Loucy (cell line): ENCODE data around the gene EIF4G3.

ENCODE experiments used
- H2AFZ ChIP-seq: fragments of 200-600 bp; sonication (generic); 2 replicates; pipeline ENCODE4 v1.6.0; 2016; ENCODE audit warnings: antibody characterized with exemption, mild to moderate bottlenecking, low read length, moderate library complexity
- H3F3A ChIP-seq: fragments of 200-600 bp; 2 replicates; pipeline ENCODE4 v1.6.0; 2016; ENCODE audit warnings: antibody characterized with exemption, low read depth, mild to moderate bottlenecking
- H3K27me3 ChIP-seq: fragments of 200-600 bp; sonication (generic); 2 replicates; pipeline ENCODE4 v1.6.1; 2014; ENCODE audit warnings: low read length, mild to moderate bottlenecking; ENCODE audit not compliant: insufficient read depth, poor library complexity, severe bottlenecking
- H3K36me3 ChIP-seq: fragments of 200-600 bp; sonication (generic); 2 replicates; pipeline ENCODE4 v1.6.1; 2016; ENCODE audit warnings: low read length; ENCODE audit not compliant: insufficient read depth
- H3K4me1 ChIP-seq: fragments of 200-600 bp; sonication (generic); 2 replicates; pipeline ENCODE4 v1.5.1; 2014; ENCODE audit warnings: low read length, mild to moderate bottlenecking; ENCODE audit not compliant: insufficient read depth, poor library complexity, severe bottlenecking
- H3K4me2 ChIP-seq: fragments of 200-600 bp; sonication (generic); 2 replicates; pipeline ENCODE4 v1.6.0; 2014; ENCODE audit warnings: antibody characterized with exemption, low read length, low read depth, mild to moderate bottlenecking; ENCODE audit not compliant: poor library complexity, severe bottlenecking
- H3K4me3 ChIP-seq: fragments of 200-600 bp; sonication (generic); 2 replicates; pipeline ENCODE4 v1.5.1; 2014; ENCODE audit warnings: low read length, mild to moderate bottlenecking, mixed read lengths; ENCODE audit not compliant: poor library complexity, severe bottlenecking
- H3K79me2 ChIP-seq: fragments of 200-600 bp; sonication (generic); 2 replicates; pipeline ENCODE4 v1.6.1; 2014; ENCODE audit warnings: low read length; ENCODE audit not compliant: insufficient read depth
- H3K9ac ChIP-seq: fragments of 200-600 bp; sonication (generic); 2 replicates; pipeline ENCODE4 v1.6.0; 2014; ENCODE audit warnings: mild to moderate bottlenecking, low read depth, low read length, moderate library complexity; ENCODE audit not compliant: poor library complexity, severe bottlenecking
- H3K9me2 ChIP-seq: fragments of 200-600 bp; sonication (generic); replicated peaks from 2 replicates; pipeline ENCODE4 v1.6.1; 2016; ENCODE audit warnings: low read depth, low read length, mixed read lengths
- H3K9me3 ChIP-seq: fragments of 200-600 bp; sonication (generic); 2 replicates; pipeline ENCODE4 v1.6.1; 2014; ENCODE audit warnings: mild to moderate bottlenecking, antibody characterized with exemption, low read length, low read depth; ENCODE audit not compliant: insufficient read depth
- H4K20me1 ChIP-seq: fragments of 200-600 bp; sonication (generic); 2 replicates; pipeline ENCODE4 v1.6.0; 2014; ENCODE audit warnings: antibody characterized with exemption, low read length, mild to moderate bottlenecking; ENCODE audit not compliant: insufficient read depth, poor library complexity, severe bottlenecking
- EZH2phosphoT487 ChIP-seq: fragments of 200-600 bp; IDR thresholded peaks from 2 replicates; pipeline ENCODE4 v1.6.1; 2018; ENCODE audit warnings: antibody characterized with exemption, mild to moderate bottlenecking, moderate library complexity, borderline replicate concordance
- TF ChIP-seq, protein P1 (sequence below): fragments of 200-600 bp; sonication (generic); conservative IDR thresholded peaks from 2 replicates; pipeline ENCODE4 v1.5.1; 2014; ENCODE audit warnings: mild to moderate bottlenecking, antibody characterized with exemption, low read length

Gene EIF4G3

DNA sequence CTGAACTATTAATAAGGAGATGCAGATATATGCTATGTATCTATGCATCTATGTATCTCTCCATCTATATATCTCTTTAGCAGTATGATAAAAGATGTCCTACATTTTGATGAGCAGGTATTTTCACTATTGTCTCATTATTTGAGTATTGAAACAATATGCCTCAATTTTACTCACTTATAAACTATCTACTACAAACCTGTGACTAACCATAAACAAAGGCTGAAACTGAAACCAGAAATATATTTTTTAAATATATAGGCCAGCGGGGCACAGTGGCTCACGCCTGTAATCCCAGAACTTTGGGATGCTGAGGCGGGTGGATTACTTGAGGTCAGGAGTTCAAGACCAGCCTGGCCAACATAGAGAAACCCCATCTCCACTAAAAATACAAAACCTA lies 22.0 kb downstream of the EIF4G3 start:
- H3K4me1 ChIP-seq = peaks cover 39% of the 10 kb centered on the region
- no peaks in the 10 kb centered on the region for H3K9me3 ChIP-seq

DNA sequence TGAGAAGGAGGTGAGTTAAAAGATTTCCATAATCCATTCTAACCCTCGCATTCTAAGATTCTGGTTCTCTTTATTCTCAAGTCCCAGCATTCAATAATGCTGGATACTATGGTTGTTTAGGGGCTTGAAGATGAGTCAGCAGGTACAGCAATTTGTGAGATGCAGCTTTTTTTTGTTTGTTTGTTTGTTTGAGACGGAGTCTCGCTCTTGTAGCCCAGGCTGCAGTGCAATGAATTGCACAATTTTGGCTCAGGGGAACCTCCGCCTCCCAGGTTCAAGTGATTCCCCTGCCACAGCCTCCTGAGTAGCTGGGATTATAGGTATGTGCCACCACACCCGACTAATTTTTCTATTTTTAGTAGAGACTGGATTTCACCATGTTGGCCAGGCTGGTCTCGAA lies 23.3 kb downstream of the EIF4G3 start:
- Histone ChIP-seq H2AFZ (no peak overlapping the region), H3K9me2 (no peaks in the 10 kb centered on the region), H3K9ac (no peak overlapping the region), H3K36me3 (peaks cover 5% of the 10 kb centered on the region; the same call in 1 of the 2 replicates), H3K27me3 (no peaks in the 10 kb centered on the region), H3F3A (0 out of 2 replicates have a peak, but pooled peaks cover 6% of the 10 kb centered on the region), H3K79me2 (peaks cover 46% of the 10 kb centered on the region), H3K4me1 (peaks cover 45% of the 10 kb centered on the region), H4K20me1 (peaks cover 11% of the 10 kb centered on the region), H3K9me3 (no peaks in the 10 kb centered on the region), H3K4me2 (peak overlapping the region; percentile 56), H3K4me3 (no peak overlapping the region)
- TF ChIP-seq, protein P1, sequence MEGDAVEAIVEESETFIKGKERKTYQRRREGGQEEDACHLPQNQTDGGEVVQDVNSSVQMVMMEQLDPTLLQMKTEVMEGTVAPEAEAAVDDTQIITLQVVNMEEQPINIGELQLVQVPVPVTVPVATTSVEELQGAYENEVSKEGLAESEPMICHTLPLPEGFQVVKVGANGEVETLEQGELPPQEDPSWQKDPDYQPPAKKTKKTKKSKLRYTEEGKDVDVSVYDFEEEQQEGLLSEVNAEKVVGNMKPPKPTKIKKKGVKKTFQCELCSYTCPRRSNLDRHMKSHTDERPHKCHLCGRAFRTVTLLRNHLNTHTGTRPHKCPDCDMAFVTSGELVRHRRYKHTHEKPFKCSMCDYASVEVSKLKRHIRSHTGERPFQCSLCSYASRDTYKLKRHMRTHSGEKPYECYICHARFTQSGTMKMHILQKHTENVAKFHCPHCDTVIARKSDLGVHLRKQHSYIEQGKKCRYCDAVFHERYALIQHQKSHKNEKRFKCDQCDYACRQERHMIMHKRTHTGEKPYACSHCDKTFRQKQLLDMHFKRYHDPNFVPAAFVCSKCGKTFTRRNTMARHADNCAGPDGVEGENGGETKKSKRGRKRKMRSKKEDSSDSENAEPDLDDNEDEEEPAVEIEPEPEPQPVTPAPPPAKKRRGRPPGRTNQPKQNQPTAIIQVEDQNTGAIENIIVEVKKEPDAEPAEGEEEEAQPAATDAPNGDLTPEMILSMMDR = no peak
- TF ChIP-seq EZH2phosphoT487 = no peak

More for the DNA sequence above, 22.0 kb downstream of the EIF4G3 start:
- Histone ChIP-seq H3K9ac (peak overlapping the region; percentile 2), H4K20me1 (peaks cover 11% of the 10 kb centered on the region), H3K9me2 (no peaks in the 10 kb centered on the region), H2AFZ (no peak overlapping the region), H3K4me2 (peak overlapping the region; percentile 56), H3K27me3 (no peaks in the 10 kb centered on the region), H3K79me2 (peaks cover 59% of the 10 kb centered on the region), H3F3A (0 out of 2 replicates have a peak, but pooled peaks cover under 1% of the 10 kb centered on the region), H3K4me3 (peak overlapping the region; percentile 38), H3K36me3 (peaks cover 7% of the 10 kb centered on the region; the same call in 1 of the 2 replicates)
- no peak for TF ChIP-seq EZH2phosphoT487
- TF ChIP-seq, protein P1 = no peak

DNA sequence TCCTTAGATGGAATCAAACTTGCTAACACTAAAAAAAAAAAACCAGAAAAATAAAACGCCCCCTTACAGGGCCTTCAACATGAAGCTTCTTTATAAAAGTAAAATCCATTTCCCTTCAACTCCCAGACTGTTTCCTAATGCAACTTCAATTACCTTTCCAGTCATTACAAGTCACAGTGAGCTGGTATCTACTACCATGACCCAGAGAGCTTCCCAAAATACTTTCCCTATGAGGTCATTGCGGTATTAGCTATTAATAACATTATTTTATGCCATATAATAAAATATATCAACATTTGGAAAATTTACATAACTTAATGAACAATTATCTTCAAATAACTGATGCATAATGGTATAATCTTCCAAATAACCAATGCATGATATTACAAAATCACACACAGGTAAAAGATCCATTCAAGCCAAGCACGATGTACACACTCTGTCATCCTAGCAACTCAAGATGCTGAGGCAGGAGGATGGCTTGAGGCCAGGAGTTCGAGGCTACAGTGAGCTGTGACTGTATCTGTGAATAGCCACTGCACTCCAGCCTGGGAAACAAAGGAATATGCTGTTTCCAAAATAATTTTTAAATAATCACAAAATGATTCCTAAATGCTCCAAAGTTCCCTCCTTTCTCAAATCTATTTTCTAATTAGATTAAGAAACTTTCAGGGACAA lies 24.1 kb downstream of the EIF4G3 start:
- Histone ChIP-seq H3K9ac (no peak overlapping the region), H3K9me2 (no peaks in the 10 kb centered on the region), H2AFZ (no peak overlapping the region), H3K36me3 (no peaks in the 10 kb centered on the region; the same call in 1 of the 2 replicates), H3K79me2 (peaks cover 38% of the 10 kb centered on the region), H3K4me2 (peak overlapping the region; percentile 4), H4K20me1 (peaks cover 11% of the 10 kb centered on the region), H3K4me1 (peaks cover 41% of the 10 kb centered on the region), H3K27me3 (no peaks in the 10 kb centered on the region), H3K9me3 (no peaks in the 10 kb centered on the region), H3F3A (0 out of 2 replicates have a peak, but pooled peaks cover 6% of the 10 kb centered on the region), H3K4me3 (no peak overlapping the region)
- TF ChIP-seq EZH2phosphoT487 = no peak
- TF ChIP-seq, protein P1 = no peak
